HEK293 (cell line): ENCODE measurements around the gene SYNJ1.

Experiments
- CTCF ChIA-PET: fragments of 350-600 bp; formaldehyde crosslinking; extraction: SDS; loops from one replicate; lab custom pipeline; 2021; ENCODE audit warnings: antibody characterized with exemption; lab: Yijun Ruan, JAX
- POLR2A ChIA-PET: fragments of 300-600 bp; formaldehyde crosslinking; extraction: SDS; loops from one replicate; lab custom pipeline; 2020; ENCODE audit warnings: antibody characterized with exemption, inconsistent platforms; lab: Yijun Ruan, JAX
- H3K27ac ChIP-seq: fragments of 200-500 bp; sonication (Bioruptor generic); 2 replicates; pipeline ENCODE4 v1.5.1; 2014; ENCODE audit warnings: low read depth, low read length, control low read depth, inconsistent platforms; ENCODE audit errors: extremely low read depth
- H3K36me3 ChIP-seq, 2 experiments: fragments of 200-500 bp in 1 of 2; sonication (Bioruptor generic) in 1 of 2; 1 replicate in 1 of 2; 2 replicates in 1 of 2; pipeline ENCODE4 v1.5.1; 2014 to 2017; ENCODE audit warnings: inconsistent platforms in 2 of 2, low read length in 2 of 2; ENCODE audit not compliant: control insufficient read depth in 2 of 2, insufficient read depth in 1 of 2
- H3K4me1 ChIP-seq: fragments of 200-500 bp; sonication (Bioruptor generic); 2 replicates; pipeline ENCODE4 v1.5.1; 2014; ENCODE audit warnings: mild to moderate bottlenecking, low read length, inconsistent platforms; ENCODE audit not compliant: control insufficient read depth, insufficient read depth
- H3K4me3 ChIP-seq: 2 replicates; pipeline ENCODE4 v1.5.1; 2011; ENCODE audit warnings: low read depth, mild to moderate bottlenecking, control low read depth, low read length, moderate library complexity
- H3K9me3 ChIP-seq: fragments of 200-500 bp; sonication (Bioruptor generic); 2 replicates; pipeline ENCODE4 v1.5.1; 2014; ENCODE audit warnings: low read depth, low read length, inconsistent platforms; ENCODE audit not compliant: control insufficient read depth, insufficient read depth
- BCL11B ChIP-seq: fragments of 450-650 bp; formaldehyde crosslinking; IDR thresholded peaks from 2 replicates; pipeline ENCODE4 v1.5.1; 2016; ENCODE audit warnings: low read depth, missing biosample characterization, missing genetic modification characterization
- KLF10 ChIP-seq: fragments of 450-650 bp; IDR thresholded peaks from 2 replicates; pipeline ENCODE4 v1.5.1; 2018; ENCODE audit warnings: missing biosample characterization, mild to moderate bottlenecking, missing genetic modification characterization
- OSR2 ChIP-seq: fragments of 450-650 bp; formaldehyde crosslinking; IDR thresholded peaks from 2 replicates; pipeline ENCODE4 v1.5.1; 2016; ENCODE audit warnings: missing biosample characterization, missing genetic modification characterization
- PRDM10 ChIP-seq: fragments of 450-650 bp; formaldehyde crosslinking; IDR thresholded peaks from 2 replicates; pipeline ENCODE4 v1.5.1; 2016; ENCODE audit warnings: missing biosample characterization, missing genetic modification characterization
- ZBTB20 ChIP-seq: fragments of 450-650 bp; formaldehyde crosslinking; IDR thresholded peaks from 2 replicates; pipeline ENCODE4 v1.5.1; 2016; ENCODE audit warnings: missing biosample characterization, missing genetic modification characterization
- ZNF133 ChIP-seq: fragments of 450-650 bp; formaldehyde crosslinking; IDR thresholded peaks from 2 replicates; pipeline ENCODE4 v1.5.1; 2016; ENCODE audit warnings: missing biosample characterization, missing genetic modification characterization
- ZNF202 ChIP-seq: fragments of 450-650 bp; formaldehyde crosslinking; IDR thresholded peaks from 2 replicates; pipeline ENCODE4 v1.5.1; 2016; ENCODE audit warnings: missing biosample characterization, missing genetic modification characterization, borderline replicate concordance
- ZNF280D ChIP-seq: fragments of 450-650 bp; formaldehyde crosslinking; IDR thresholded peaks from 2 replicates; pipeline ENCODE4 v1.5.1; 2016; ENCODE audit warnings: missing biosample characterization, missing genetic modification characterization
- ZNF366 ChIP-seq: fragments of 450-650 bp; formaldehyde crosslinking; conservative IDR thresholded peaks from 2 replicates; pipeline ENCODE4 v1.5.1; 2016; ENCODE audit warnings: missing biosample characterization, missing genetic modification characterization
- ZNF433 ChIP-seq: fragments of 450-650 bp; formaldehyde crosslinking; IDR thresholded peaks from 2 replicates; pipeline ENCODE4 v1.5.1; 2016; ENCODE audit warnings: missing biosample characterization, missing genetic modification characterization, low read depth
- ZNF560 ChIP-seq: fragments of 450-650 bp; formaldehyde crosslinking; IDR thresholded peaks from 2 replicates; pipeline ENCODE4 v1.5.1; 2017; ENCODE audit warnings: missing biosample characterization, missing genetic modification characterization, borderline replicate concordance
- ZNF670 ChIP-seq: fragments of 450-650 bp; formaldehyde crosslinking; IDR thresholded peaks from 2 replicates; pipeline ENCODE4 v1.5.1; 2016; ENCODE audit warnings: missing biosample characterization, missing genetic modification characterization, low read depth
- ZNF76 ChIP-seq: fragments of 450-650 bp; formaldehyde crosslinking; IDR thresholded peaks from 2 replicates; pipeline ENCODE4; 2016; ENCODE audit warnings: low read depth, missing biosample characterization, missing genetic modification characterization, borderline replicate concordance
- TF ChIP-seq, protein P1 (sequence below): fragments of 450-650 bp; formaldehyde crosslinking; IDR thresholded peaks from 2 replicates; pipeline ENCODE4 v1.5.1; 2016; ENCODE audit warnings: missing biosample characterization, missing genetic modification characterization
- TF ChIP-seq, protein P2 (sequence below): fragments of 450-650 bp; formaldehyde crosslinking; IDR thresholded peaks from 2 replicates; pipeline ENCODE4 v1.5.1; 2016; ENCODE audit warnings: missing biosample characterization, missing genetic modification characterization, low read depth

The SYNJ1 gene

DNA sequence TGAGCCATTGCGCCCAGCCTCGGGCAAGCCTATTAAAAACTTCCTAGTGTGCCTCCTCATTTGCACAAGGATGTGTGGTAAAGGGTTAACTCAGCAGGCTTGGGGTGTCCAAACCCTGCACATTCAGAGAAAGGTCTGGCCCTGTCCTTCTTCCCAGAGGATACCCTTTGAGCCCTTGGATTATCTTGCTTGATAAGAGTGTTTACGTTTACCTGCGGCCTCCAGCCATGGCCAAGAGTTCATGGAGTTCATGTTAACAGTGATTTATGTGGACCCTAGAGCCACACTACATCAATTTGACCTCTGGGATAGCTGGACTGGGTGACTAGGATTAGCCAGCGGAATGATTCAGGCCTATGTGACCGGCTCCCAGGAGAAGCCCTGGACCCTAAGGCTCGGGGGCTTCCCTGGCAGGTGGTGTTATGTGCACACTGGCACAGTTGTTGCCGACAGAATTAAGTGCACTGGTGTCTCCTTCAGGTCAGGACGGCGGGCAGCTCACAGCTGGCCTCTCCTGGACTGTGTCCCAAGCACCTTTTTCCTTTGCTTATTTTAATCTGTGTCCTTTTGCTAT is 134.8 kb downstream of the SYNJ1 start (continued):
- no peak for TF ChIP-seq BCL11B (tag by site-specific recombination)
- no peak for TF ChIP-seq OSR2 (tag by site-specific recombination)
- TF ChIP-seq ZNF433 (tag by site-specific recombination), result no peak
- TF ChIP-seq ZNF280D (tag by site-specific recombination), result no peak
- TF ChIP-seq, protein P1, sequence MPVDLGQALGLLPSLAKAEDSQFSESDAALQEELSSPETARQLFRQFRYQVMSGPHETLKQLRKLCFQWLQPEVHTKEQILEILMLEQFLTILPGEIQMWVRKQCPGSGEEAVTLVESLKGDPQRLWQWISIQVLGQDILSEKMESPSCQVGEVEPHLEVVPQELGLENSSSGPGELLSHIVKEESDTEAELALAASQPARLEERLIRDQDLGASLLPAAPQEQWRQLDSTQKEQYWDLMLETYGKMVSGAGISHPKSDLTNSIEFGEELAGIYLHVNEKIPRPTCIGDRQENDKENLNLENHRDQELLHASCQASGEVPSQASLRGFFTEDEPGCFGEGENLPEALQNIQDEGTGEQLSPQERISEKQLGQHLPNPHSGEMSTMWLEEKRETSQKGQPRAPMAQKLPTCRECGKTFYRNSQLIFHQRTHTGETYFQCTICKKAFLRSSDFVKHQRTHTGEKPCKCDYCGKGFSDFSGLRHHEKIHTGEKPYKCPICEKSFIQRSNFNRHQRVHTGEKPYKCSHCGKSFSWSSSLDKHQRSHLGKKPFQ (tag by site-specific recombination), result no peak
- no peak for TF ChIP-seq PRDM10
- no peak for TF ChIP-seq ZNF202 (tag by site-specific recombination)
- no peak for TF ChIP-seq ZBTB20 (tag by site-specific recombination)
- TF ChIP-seq, protein P2, sequence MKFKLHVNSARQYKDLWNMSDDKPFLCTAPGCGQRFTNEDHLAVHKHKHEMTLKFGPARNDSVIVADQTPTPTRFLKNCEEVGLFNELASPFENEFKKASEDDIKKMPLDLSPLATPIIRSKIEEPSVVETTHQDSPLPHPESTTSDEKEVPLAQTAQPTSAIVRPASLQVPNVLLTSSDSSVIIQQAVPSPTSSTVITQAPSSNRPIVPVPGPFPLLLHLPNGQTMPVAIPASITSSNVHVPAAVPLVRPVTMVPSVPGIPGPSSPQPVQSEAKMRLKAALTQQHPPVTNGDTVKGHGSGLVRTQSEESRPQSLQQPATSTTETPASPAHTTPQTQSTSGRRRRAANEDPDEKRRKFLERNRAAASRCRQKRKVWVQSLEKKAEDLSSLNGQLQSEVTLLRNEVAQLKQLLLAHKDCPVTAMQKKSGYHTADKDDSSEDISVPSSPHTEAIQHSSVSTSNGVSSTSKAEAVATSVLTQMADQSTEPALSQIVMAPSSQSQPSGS (tag by site-specific recombination), result no peak
- TF ChIP-seq ZNF76, result no peak
- TF ChIP-seq, all 188 proteins: peak for 0

- H3K9me3 ChIP-seq, result no peaks in the 10 kb centered on the region
- CTCF ChIA-PET, result interaction anchor here (0.7 to 6.1 kb wide), 4 partner anchors 11 to 986 kb away, joined by 3 to 49 read pairs (median 5); no protein-coding TSS in a partner anchor
- POLR2A ChIA-PET, result no interaction called here
- TF ChIP-seq ZNF366 (tag by site-specific recombination), result peak; percentile 67; the same call in 1 of the 2 replicates
- TF ChIP-seq ZNF560 (tag by site-specific recombination), result no peak
- TF ChIP-seq ZNF133 (tag by site-specific recombination), result no peak
- TF ChIP-seq KLF10 (tag by site-specific recombination), result no peak
- no peak for TF ChIP-seq ZNF670 (tag by site-specific recombination)
- TF ChIP-seq, all 188 proteins: peak for 1
- Histone ChIP-seq H3K27ac (no peak overlapping the region), H3K4me1 (no peaks in the 10 kb centered on the region), H3K36me3 (peaks cover 0 to 6% of the 10 kb centered on the region in 2 experiments; a peak in 2 of 3 replicates), H3K4me3 (no peak overlapping the region)
These were observed 137.7 kb downstream of the SYNJ1 start for GRCh38 chr21:32590130-32590529.
